Measurements from ENCODE around the gene RNF180.
"Not testable (repeated sequence)": the region's sequence is repeated elsewhere in the genome, so short reads cannot be mapped to it uniquely, and the experiment has no call there.

Gene RNF180

DNA sequence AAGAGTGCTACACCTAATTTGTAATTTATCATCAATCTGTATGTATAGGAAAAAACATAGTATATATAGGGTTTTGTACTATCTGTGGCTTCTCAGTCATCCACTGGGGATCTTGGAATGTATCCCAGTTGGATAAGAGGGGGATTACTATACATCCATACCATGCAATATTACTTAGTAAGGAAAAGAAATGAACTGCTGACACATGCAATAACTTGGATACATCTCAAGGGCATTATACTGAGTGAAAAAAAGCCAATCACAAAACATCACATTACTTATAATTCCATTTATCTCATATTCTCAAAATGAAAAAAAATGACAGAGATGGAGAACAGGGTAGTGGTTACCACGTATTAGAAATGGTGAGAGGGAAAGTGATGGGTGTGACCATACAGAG, 231.9 kb downstream of the RNF180 start:
- DNase-seq: no peak

DNA sequence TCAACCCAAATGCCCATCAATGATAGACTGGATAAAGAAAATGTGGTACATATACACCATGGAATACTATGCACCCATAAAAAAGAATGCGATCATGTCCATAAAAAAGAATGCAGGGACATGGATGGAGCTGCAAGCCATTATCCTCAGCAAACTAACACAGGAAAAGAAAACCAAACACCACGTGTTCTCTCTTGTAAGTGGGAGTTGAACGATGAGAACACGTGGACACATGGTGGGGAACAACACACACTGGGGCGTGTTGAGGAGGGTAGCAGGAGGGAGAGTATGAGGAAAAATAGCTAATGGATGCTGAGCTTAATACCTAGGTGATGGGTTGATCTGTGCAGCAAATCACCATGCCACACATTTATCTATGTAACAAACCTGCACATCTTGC, 233.1 kb downstream of the RNF180 start:
- not testable (repeated sequence) for DNase-seq

DNA sequence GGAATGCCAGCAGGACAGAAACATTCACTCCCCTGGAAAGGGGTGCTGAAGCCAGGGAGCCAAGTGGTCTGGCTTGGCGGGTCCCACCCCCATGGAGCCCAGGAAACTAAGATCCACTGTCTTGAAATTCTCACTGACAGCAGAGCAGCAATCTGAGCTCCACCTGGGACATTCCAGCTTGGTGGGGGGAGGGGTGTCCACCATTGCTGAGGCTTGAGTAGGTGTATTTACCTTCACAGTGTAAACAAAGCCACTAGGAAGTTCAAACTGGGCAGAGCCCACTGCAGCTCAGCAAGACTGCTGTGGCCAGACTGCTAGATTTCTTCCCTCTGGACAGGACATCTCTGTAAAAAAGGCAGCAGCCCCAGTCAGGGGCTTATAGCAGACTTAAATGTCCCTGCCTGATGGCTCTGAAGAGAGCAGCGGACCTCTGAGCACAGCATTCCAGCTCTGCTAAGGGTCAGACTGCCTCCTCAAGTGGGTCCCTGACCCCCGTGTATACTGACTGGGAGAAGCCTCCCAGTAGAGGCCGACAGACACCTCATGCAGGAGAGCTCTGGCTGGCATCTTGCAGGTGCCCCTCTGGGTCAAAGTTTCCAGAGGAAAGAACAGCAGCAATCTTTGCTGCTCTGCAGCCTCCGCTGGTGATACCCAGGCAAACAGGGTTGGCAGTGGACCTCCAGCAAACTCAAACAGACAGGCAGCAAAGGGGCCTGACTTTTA, 241.6 kb downstream of the RNF180 start:
- DNase-seq: not testable (repeated sequence)

DNA sequence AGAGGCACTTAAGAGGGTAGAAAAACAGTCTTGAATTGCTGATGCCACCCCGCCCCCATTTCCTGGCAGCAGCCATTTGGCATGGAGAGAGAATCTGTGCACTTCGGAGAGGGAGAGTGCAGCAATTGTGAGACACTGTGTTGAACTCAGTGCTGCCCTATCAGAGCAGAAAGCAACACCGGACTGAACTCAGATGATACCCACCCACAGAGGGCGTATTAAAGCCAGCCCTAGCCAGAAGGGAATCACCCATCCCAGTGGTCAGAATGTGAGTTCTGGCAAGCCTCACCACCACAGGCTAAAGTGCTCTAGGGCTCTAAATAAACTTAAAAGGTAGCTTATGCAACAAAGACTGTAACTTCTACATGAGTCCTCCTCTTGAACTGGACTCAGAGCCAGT, 251.7 kb downstream of the RNF180 start:
- DNase-seq: no peak

DNA sequence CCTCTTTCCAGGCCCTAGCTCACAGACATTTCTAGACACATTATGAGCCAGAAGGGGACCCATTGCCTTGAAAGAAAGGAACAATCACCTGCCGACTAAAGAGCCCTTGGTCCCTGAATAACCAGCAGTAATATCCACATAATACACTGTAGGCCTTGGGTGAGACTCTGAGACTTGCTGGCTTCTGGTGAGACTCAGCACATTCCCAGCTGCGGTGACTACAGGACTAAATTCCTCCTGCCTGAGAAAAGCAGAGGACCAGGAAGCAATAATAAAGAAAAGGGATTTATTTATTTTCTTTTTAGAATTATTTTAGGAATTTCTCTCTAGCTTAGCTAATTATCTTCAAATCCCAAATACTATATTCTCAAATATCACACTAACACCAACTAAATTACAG, 252.4 kb downstream of the RNF180 start:
- no peak for DNase-seq

All from NCI-H2171 treated with DMSO at 0.1 percent for 48 hours (cell line).